Astrocyte (in vitro differentiated cells and primary cell): ENCODE measurements around the gene COL8A2.

Source experiments
- EZH2 ChIP-seq: IDR thresholded peaks from 2 replicates; pipeline ENCODE4 v1.6.1; 2012; ENCODE audit warnings: mild to moderate bottlenecking, low read length, inconsistent platforms; ENCODE audit not compliant: insufficient read depth
- TF ChIP-seq, protein P1 (sequence below): IDR thresholded peaks from 2 replicates; pipeline ENCODE4 v1.5.1; 2011; ENCODE audit warnings: low read depth, mild to moderate bottlenecking, inconsistent platforms, low read length, moderate library complexity; ENCODE audit not compliant: insufficient read depth

DNA sequence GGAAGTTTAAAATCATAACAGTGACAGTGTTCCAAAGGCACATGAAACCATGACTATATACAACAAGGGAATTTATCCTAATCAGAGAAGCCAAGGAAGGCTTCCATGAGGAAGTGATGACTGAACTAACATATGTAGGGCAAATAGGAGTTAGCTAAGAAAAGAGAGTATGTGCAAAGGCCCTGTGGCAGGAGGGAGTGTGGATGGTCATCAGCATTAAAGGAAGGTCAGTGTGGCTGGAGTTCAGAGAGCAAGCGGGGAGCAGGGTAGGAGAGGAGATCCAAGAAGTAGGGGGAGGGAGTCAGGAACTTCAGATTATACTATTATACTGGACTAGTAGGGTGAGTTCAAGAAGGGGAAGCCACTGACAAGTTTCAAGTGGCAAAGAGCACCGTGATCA, 39.3 kb upstream of the COL8A2 start:
- TF ChIP-seq, protein P1, sequence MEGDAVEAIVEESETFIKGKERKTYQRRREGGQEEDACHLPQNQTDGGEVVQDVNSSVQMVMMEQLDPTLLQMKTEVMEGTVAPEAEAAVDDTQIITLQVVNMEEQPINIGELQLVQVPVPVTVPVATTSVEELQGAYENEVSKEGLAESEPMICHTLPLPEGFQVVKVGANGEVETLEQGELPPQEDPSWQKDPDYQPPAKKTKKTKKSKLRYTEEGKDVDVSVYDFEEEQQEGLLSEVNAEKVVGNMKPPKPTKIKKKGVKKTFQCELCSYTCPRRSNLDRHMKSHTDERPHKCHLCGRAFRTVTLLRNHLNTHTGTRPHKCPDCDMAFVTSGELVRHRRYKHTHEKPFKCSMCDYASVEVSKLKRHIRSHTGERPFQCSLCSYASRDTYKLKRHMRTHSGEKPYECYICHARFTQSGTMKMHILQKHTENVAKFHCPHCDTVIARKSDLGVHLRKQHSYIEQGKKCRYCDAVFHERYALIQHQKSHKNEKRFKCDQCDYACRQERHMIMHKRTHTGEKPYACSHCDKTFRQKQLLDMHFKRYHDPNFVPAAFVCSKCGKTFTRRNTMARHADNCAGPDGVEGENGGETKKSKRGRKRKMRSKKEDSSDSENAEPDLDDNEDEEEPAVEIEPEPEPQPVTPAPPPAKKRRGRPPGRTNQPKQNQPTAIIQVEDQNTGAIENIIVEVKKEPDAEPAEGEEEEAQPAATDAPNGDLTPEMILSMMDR = no peak
- no peak for TF ChIP-seq EZH2
